ENCODE results near the gene TINAGL1.

The TINAGL1 gene

DNA sequence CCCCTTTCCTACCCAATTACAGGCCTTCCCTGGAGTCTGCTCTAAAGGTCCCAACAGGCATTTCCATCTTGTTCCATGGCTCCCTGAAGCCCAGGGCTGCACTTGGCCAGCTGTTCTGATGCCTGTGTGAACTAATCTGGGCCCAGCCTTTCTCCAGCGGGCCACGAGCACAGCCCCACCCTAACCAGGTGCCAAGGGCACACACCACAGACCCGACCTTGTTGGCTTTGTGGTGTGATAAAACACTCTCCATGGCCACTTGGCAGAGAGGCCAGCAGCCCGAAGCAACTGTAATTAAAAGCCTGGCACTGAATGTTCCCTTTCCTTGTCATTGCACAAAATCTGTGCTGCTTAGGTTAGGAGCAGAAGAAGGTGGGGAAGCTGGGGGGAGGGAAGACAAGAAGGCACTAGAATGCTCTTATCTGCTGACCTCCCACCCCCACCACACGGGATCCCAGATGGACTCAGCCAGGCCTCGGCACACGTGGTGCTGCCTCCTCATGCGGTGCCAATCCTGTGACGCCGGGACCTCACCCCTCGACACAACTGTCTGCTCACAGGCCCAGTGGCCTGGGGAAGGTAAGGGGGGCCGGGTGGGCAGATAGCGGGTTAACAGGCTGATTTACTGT lies 51.1 kb downstream of the TINAGL1 start:
- no peak for DNase-seq (ENCODE audit: low read depth)

GRCh38 chr1:31627930-31628559 lies 51.7 kb downstream of the TINAGL1 start:
- no peak for DNase-seq (ENCODE audit: low read depth)

DNA sequence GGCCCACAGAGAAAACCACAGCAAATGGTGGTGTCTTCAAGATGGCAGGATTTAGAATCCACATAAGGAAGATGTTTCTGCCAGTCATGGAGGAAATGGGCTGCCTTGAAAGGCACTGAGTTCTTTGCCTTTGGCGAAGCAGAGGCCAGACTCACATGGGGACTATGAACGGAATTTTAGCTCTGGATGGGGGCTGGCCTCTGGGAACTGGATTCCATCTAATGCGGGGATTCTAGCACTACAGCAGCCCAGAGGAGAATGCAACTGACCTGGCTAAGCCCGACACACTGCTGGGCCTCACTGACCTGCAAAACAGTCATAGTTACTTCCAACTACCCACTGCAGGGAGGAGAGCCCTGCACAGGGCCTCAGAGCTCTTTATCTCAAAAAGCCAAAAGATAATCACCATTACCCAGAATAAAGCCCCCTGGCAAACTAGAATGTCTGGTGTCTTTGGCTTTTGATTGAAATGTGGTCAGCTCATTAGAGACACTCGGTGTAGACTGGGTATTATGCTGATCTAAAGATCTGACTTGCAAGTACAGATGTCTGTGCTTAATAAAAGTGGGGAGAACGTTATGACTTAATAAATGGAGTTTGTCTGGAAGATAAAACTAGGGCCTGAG lies 52.7 kb downstream of the TINAGL1 start:
- no peak for DNase-seq (ENCODE audit: low read depth)

DNA sequence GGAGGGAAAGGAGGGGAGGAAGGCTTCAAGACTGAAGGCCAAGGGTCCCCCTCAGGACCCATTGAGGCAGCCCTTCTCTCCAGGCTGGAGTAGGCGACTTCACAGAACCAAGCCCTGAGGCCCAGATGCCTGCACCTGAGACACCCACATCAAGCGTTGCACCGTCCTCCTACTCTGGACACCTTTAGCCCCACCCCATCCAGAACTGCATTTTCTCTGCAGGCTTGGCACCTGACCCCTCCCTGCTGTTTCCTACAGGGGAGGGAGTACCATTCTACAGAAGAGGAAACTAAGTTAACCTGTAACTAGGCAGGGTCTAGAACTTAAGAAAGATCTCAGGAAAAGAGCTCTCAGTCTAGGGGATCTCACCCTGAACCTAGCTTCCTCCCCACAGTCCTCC lies 56.3 kb downstream of the TINAGL1 start:
- DNase-seq (ENCODE audit: low read depth) = no peak

- DNase-seq (ENCODE audit: low read depth) = no peak
Observed at GRCh38 chr1:31633117-31633516, 56.8 kb downstream of the TINAGL1 start.
